BLaER1 treated with 17β-estradiol and CSF1 and Interleukin-3, amounts not matched to agents 10 nM and 100 nM (cell line): ENCODE measurements around the gene MAP3K8.
"Not testable (repeated sequence)": the region's sequence is repeated elsewhere in the genome, so short reads cannot be mapped to it uniquely, and the experiment has no call there.

Experiments used
- H3K27ac ChIP-seq, 11 experiments: shearing (Covaris generic); formaldehyde crosslinking; 2 replicates each; pipeline ENCODE4 v1.8.1; 2022
- H3K27me3 ChIP-seq, 11 experiments: shearing (Covaris generic); formaldehyde crosslinking; 2 replicates each; pipeline ENCODE4 v1.8.1; 2022
- H3K36me3 ChIP-seq, 11 experiments: shearing (Covaris generic); formaldehyde crosslinking; 2 replicates each; pipeline ENCODE4 v1.8.1; 2022
- H3K4me1 ChIP-seq, 10 experiments: shearing (Covaris generic); formaldehyde crosslinking; 2 replicates each; pipeline ENCODE4 v1.8.1; 2022
- H3K4me2 ChIP-seq, 11 experiments: shearing (Covaris generic); formaldehyde crosslinking; 2 replicates each; pipeline ENCODE4 v1.8.1; 2022
- H3K4me3 ChIP-seq, 10 experiments: shearing (Covaris generic); formaldehyde crosslinking; 2 replicates each; pipeline ENCODE4 v1.8.1; 2022
- H3K9ac ChIP-seq, 11 experiments: shearing (Covaris generic); formaldehyde crosslinking; 2 replicates each; pipeline ENCODE4 v1.8.1; 2022
- H3K9me3 ChIP-seq, 11 experiments: shearing (Covaris generic); formaldehyde crosslinking; replicated peaks in 1 of 11; 2 replicates each; pipeline ENCODE4 v1.8.1; 2022
- H4K20me1 ChIP-seq, 11 experiments: shearing (Covaris generic); formaldehyde crosslinking; 2 replicates each; pipeline ENCODE4 v1.8.1; 2022
- Cebpa-rat ChIP-seq, 11 experiments: shearing (Covaris generic); IDR thresholded peaks; 2 replicates each; pipeline ENCODE4 v1.8.1; 2022

Gene MAP3K8

GRCh38 chr10:30463944-30464451, 30.0 kb downstream of the MAP3K8 start:
- no peak overlapping the region for H3K4me3 ChIP-seq
- H3K27ac ChIP-seq = no peak overlapping the region
- no peak overlapping the region for H3K4me2 ChIP-seq
- no peak for TF ChIP-seq Cebpa-rat (IDR thresholded peaks at IDR 0.05)
- peaks cover 0 to 22% (median 0%) of the 10 kb centered on the region in 11 experiments; a peak in 7 of 22 replicates for H4K20me1 ChIP-seq
- H3K36me3 ChIP-seq = peaks cover 36 to 42% (median 38%) of the 10 kb centered on the region in 11 experiments
- peaks cover 9 to 39% (median 18%) of the 10 kb centered on the region in 10 experiments; a peak in 19 of 20 replicates for H3K4me1 ChIP-seq
- no peak overlapping the region for H3K9ac ChIP-seq
- H3K27me3 ChIP-seq = no peaks in the 10 kb centered on the region
- H3K9me3 ChIP-seq = no peaks in the 10 kb centered on the region

DNA sequence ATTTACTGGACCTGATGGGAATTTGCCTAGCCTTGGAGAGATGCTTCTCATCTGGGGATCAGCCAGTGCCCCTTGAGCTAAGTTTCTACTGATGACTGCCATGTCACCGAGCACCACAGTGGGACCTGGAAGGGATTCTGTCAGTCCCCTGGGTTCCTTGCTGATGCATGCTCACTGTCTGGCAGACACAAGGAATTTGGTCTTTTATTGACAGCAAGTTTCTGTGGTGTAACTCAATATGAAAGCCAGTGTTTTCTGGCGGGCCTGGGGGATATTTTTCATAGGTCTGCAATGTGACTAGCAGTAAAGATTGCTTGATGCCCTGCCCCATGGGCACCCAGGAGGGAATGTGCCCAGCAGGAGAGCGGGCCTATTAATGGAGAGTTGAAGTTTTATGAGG, 30.7 kb downstream of the MAP3K8 start:
- H3K27ac ChIP-seq = no peak overlapping the region
- no peak for TF ChIP-seq Cebpa-rat (IDR thresholded peaks at IDR 0.05)
- peaks cover 0 to 15% (median 0%) of the 10 kb centered on the region in 11 experiments; a peak in 4 of 22 replicates for H4K20me1 ChIP-seq
- peaks cover 9 to 35% (median 17%) of the 10 kb centered on the region in 10 experiments; a peak in 19 of 20 replicates for H3K4me1 ChIP-seq
- H3K4me2 ChIP-seq = no peak overlapping the region
- no peak overlapping the region for H3K4me3 ChIP-seq
- H3K9me3 ChIP-seq = no peaks in the 10 kb centered on the region
- H3K27me3 ChIP-seq = no peaks in the 10 kb centered on the region
- no peak overlapping the region for H3K9ac ChIP-seq
- peaks cover 29 to 35% (median 31%) of the 10 kb centered on the region in 11 experiments for H3K36me3 ChIP-seq

DNA sequence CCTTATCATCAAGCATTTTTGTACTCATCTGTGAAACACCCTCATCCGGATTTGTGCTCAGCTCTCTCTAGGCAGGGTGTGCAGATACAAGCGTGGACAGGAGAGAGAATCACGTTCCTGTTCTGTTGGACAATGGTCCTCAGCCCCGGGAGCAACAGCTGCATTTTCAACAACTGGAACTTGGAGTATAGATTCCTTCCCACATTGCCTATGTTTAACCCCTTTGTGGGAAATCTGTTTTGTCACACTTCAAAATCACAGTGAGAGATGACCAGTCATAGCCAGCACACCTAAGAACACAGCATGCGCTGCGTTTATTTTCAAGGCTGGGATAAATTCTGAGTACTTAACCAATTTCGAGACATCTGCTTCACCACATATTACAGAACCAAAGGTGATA, 32.5 kb downstream of the MAP3K8 start:
- Histone ChIP-seq H3K36me3 (peaks cover 12 to 17% (median 14%) of the 10 kb centered on the region in 11 experiments), H3K27ac (no peak overlapping the region), H3K9me3 (no peaks in the 10 kb centered on the region), H3K27me3 (no peaks in the 10 kb centered on the region), H3K4me1 (peaks cover 9 to 26% (median 17%) of the 10 kb centered on the region in 10 experiments; a peak in 19 of 20 replicates), H3K4me2 (no peak overlapping the region), H3K9ac (no peak overlapping the region), H4K20me1 (peaks cover 0 to 7% (median 0%) of the 10 kb centered on the region in 11 experiments; a peak in 1 of 22 replicates), H3K4me3 (no peak overlapping the region)
- no peak for TF ChIP-seq Cebpa-rat (IDR thresholded peaks at IDR 0.05)

DNA sequence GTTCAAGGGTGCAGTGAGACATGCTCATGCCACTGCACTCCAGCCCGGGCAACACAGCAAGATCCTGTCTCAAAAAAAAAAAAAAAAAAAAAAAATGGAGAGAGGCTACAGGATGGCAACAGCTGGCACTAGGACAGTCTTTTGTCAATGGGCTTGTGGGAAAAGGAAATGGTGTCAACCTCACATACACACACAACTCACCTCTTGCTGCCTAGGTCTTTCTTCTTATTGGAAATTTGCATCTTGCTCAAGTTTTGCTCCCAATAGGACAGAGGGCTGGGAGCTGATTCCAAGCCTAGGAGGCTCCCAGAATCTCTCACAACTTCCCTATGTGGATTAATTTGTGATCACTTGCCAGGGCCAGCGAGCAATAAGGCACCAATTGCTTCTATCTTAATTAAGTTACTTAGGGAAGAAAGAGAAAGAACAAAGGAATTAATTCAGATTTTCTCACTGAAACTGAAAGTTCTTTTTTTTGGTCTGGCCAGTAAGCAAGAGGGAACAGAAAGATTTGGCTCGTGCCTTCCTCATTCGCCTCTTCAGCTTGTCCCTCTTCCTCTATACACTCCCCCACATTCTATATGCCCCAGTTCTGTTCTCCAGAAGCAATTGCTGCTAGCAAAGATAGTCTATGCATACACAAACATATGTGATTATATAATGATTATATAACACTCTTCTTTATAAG, 33.8 kb downstream of the MAP3K8 start:
- H3K27ac ChIP-seq = peak overlapping the region in 9 of 11 experiments; percentile 41 to 76 (median 73); a peak in 16 of 22 replicates
- H3K9ac ChIP-seq = peak overlapping the region in 8 of 11 experiments; percentile 28 to 70 (median 56); a peak in 10 of 22 replicates
- H3K9me3 ChIP-seq = no peaks in the 10 kb centered on the region
- H3K4me3 ChIP-seq = 0 out of 20 replicates have a peak overlapping the region, but pooled peaks of 1 of the 10 experiments have one; percentile 14
- H3K4me1 ChIP-seq = peaks cover 9 to 33% (median 17%) of the 10 kb centered on the region in 10 experiments; a peak in 19 of 20 replicates
- peak overlapping the region; percentile 26 to 95 (median 52); a peak in 19 of 22 replicates for H3K4me2 ChIP-seq
- TF ChIP-seq Cebpa-rat (IDR thresholded peaks at IDR 0.05) = no peak
- peaks cover 0 to 4% (median under 1%) of the 10 kb centered on the region in 11 experiments; a peak in 8 of 22 replicates for H3K36me3 ChIP-seq
- no peaks in the 10 kb centered on the region for H3K27me3 ChIP-seq
- no peaks in the 10 kb centered on the region for H4K20me1 ChIP-seq

DNA sequence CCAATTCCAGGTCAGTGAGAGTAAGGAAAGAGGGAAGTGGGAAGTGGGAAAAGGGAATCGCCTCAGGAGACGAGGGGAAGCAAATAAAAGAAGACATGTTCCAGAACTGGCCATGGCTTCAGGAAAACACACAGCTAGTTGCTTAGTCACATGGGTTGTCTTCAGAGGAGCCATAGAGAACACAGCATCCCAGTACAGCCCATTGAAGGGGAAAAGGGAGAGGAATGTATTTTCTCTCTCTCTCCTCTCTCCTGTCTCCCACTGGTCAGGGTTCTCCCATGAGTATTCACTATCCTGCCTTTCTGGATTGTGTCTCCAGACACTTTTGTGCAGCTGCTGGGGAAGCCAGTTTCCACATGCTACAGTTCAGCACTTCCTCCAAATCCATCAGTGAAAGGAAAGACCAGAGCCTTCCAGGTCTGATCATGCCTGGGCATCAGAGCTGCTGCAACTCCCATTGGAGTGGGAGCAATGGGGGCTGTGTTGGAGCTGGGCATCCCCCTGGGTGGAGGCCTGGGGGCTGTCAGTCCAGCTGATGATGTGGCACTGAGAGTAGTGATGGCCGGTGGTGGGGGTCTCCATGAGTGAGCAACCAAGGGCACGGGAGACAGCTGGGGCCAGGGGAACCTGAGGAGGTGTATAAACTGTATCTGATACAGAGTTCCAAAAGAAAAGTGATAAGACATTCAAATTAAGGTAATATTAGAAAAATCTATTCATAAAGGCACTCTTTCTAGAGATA, 38.6 kb downstream of the MAP3K8 start:
- Histone ChIP-seq H4K20me1 (no peaks in the 10 kb centered on the region), H3K36me3 (no peaks in the 10 kb centered on the region), H3K9ac (no peak overlapping the region), H3K9me3 (peaks cover 5 to 19% (median 13%) of the 10 kb centered on the region in 11 experiments; a peak in 18 of 22 replicates), H3K4me3 (no peak overlapping the region), H3K4me2 (peak overlapping the region in 2 of 11 experiments; percentile 26 to 50; a peak in 3 of 22 replicates), H3K27me3 (no peaks in the 10 kb centered on the region), H3K4me1 (peaks cover 9 to 32% (median 15%) of the 10 kb centered on the region in 10 experiments; a peak in 19 of 20 replicates), H3K27ac (no peak overlapping the region)
- no peak for TF ChIP-seq Cebpa-rat (IDR thresholded peaks at IDR 0.05)

DNA sequence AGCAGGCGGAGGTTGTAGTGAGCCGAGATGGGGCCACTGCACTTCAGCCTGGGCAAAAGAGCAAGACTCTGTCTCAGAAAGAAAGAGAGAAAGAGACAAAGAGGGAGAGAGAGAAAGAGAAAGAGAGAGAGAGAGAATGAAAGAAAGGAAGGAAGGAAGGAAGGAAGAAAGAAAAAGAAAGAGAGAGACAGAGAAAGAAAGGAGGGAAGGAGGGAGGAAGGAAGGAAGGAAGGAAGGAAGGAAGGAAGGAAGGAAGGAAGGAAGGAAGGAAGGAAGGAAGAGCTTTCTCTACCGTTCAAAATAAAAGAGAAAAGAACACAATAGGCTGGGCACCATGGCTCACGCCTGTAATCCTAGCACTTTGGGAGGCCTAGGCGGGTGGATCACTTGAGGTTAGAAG, 41.5 kb downstream of the MAP3K8 start:
- not testable (repeated sequence) for H3K4me2 ChIP-seq, H3K9ac ChIP-seq, H3K4me3 ChIP-seq, H3K27me3 ChIP-seq, H3K27ac ChIP-seq, H3K36me3 ChIP-seq, H4K20me1 ChIP-seq
- peaks cover 5 to 26% (median 17%) of the 10 kb centered on the region in 11 experiments; a peak in 19 of 22 replicates for H3K9me3 ChIP-seq
- H3K4me1 ChIP-seq = peaks cover 0 to 14% (median 0%) of the 10 kb centered on the region in 10 experiments; a peak in 4 of 20 replicates

GRCh38 chr10:30476511-30477155, 42.6 kb downstream of the MAP3K8 start:
- H3K27me3 ChIP-seq = no peaks in the 10 kb centered on the region
- peaks cover 13 to 37% (median 28%) of the 10 kb centered on the region in 11 experiments for H3K9me3 ChIP-seq
- no peak overlapping the region; a peak in 1 of 22 replicates for H3K4me2 ChIP-seq
- no peak overlapping the region for H3K4me3 ChIP-seq
- no peak overlapping the region for H3K27ac ChIP-seq
- H4K20me1 ChIP-seq = no peaks in the 10 kb centered on the region
- H3K9ac ChIP-seq = no peak overlapping the region
- TF ChIP-seq Cebpa-rat (IDR thresholded peaks at IDR 0.05) = no peak
- peaks cover 0 to 14% (median 0%) of the 10 kb centered on the region in 10 experiments; a peak in 4 of 20 replicates for H3K4me1 ChIP-seq
- H3K36me3 ChIP-seq = no peaks in the 10 kb centered on the region

GRCh38 chr10:30479513-30479912, 45.5 kb downstream of the MAP3K8 start:
- H3K27me3 ChIP-seq, H3K9ac ChIP-seq, H3K27ac ChIP-seq, H3K4me3 ChIP-seq, H4K20me1 ChIP-seq, H3K4me1 ChIP-seq, H3K36me3 ChIP-seq, H3K4me2 ChIP-seq: not testable (repeated sequence)
- H3K9me3 ChIP-seq = peaks cover 42 to 66% (median 57%) of the 10 kb centered on the region in 11 experiments
